Activated CD8-positive, alpha-beta memory T cell treated with anti-CD3 and anti-CD28 coated beads, Interleukin-2, amount 50 U/mL, for 24 hours (primary cell): ENCODE measurements around the gene CYP4X1.
"Not testable (repeated sequence)": the region's sequence is repeated elsewhere in the genome, so short reads cannot be mapped to it uniquely, and the experiment has no call there.

Experiments used
- DNase-seq: peaks from one replicate; pipeline ENCODE4 v3.0.0-alpha.2; 2020; ENCODE audit errors: extremely low read depth

The CYP4X1 gene, protein sequence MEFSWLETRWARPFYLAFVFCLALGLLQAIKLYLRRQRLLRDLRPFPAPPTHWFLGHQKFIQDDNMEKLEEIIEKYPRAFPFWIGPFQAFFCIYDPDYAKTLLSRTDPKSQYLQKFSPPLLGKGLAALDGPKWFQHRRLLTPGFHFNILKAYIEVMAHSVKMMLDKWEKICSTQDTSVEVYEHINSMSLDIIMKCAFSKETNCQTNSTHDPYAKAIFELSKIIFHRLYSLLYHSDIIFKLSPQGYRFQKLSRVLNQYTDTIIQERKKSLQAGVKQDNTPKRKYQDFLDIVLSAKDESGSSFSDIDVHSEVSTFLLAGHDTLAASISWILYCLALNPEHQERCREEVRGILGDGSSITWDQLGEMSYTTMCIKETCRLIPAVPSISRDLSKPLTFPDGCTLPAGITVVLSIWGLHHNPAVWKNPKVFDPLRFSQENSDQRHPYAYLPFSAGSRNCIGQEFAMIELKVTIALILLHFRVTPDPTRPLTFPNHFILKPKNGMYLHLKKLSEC

DNA sequence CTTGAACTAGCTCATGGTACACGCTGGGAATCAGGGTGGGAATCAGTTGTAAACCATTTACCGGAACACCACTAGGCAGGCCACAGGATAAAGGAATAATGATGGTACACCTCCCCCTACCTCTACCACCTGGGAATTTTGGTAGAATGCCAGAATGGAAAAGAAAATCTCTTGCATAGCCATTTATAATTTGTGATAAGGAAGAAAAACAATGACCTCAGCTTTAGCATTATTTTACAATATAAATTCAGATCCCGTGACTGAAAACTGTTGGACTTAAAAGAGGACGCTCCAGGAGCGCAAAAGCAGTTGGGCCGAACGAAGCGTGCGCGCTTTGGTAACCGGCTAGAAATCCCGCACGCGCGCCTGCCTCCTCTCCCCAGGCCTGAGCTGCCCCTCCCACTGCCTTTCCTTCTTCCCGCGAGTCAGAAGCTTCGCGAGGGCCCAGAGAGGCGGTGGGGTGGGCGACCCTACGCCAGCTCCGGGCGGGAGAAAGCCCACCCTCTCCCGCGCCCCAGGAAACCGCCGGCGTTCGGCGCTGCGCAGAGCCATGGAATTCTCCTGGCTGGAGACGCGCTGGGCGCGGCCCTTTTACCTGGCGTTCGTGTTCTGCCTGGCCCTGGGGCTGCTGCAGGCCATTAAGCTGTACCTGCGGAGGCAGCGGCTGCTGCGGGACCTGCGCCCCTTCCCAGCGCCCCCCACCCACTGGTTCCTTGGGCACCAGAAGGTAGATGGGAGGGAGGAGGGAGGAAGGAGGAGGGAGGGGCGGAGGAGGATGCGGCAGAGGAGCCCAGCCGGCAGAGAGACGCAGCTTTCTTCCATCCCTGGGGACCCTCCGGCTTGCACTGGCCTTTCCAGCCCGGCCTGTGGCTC is at the start of gene CYP4X1:
Gene CYP4X1 (plus strand): TSS at position 402 of the 873 bp plus-strand sequence. CDS start 149 bp downstream, at position 551.
- DNase-seq: no peak

DNA sequence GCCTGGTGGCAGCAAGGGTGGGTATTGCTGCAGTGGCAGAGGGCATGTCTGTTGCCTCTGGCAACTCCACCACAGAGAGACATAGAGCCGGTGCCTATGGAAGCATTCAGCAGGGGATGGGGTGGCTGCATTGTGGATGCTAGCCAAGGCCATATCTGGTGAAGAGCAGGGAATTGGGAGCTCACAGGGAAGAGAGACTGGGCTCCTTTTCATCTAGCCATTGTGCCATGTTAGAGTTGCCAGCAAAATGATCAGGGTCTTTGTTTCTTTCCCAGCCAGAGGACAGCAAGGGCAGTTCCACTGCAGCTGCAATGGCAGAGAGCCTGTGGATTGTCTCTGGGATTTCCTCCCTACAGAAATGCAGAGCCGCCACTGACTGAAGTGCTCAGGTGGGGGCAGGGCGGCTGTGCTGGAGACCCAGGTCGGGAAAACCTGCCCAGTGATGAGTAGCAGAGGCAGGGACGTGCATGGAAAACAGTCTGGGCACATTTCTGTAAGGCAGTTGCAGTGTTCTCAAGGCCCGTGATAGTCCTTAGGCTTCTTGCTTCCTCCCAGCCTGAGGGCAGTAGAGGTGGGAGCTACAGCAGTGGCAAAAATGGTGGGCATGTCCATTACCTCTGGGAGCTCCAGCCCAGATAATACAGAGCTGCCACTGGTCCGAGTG is 40.2 kb upstream of the CYP4X1 start:
- no peak for DNase-seq

DNA sequence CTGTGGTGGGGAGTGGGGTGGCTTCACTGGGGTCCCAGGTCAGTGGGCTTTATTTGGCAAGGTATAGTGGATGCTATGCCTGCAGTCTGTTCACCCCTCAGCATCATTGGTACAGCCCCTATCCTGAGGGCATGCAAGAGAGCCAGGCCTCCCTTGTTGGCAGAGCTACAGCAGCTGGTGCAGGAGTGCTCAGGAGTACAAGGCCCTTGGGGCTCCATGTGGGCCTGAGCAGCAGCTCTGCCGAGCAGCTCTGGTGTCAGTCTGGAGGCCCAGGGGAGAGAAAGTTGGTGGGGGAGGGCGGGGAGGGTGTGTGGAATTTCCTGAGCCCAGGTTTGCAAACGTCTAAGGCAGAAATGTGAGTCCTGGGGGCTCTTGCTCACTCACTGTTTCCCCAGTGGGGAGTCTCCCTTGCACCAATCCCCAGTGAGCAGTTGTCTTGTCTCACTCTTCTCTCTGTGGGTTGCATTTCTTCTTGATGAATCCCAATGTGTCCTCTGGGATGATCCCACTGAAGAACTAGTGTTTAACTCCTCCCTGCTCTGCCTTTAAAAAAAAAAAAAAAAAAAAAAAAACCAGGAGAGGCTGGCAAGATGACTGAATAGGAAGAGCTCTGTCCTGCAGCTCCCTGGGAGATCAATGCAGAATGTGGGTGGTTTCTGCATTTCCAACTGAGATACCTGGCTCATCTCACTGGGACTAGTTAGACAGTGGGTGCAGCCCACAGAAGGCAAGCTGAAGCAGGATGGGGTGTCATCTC is 39.5 kb upstream of the CYP4X1 start:
- no peak for DNase-seq

DNA sequence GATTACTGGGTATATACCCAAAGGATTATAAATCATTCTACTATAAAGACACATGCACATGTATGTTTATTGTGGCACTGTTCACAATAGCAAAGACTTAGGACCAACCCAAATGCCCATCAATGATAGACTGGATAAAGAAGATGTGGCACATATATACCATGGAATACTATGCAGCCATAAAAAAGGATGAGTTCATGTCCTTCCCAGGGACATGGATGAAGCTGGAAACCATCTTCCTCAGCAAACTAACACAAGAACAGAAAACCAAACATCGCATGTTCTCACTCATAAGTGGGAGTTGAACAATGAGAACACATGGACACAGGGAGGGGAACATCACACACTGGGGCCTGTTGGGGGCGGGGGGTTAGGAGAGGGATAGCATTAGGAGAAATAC is 32.9 kb upstream of the CYP4X1 start:
- not testable (repeated sequence) for DNase-seq

DNA sequence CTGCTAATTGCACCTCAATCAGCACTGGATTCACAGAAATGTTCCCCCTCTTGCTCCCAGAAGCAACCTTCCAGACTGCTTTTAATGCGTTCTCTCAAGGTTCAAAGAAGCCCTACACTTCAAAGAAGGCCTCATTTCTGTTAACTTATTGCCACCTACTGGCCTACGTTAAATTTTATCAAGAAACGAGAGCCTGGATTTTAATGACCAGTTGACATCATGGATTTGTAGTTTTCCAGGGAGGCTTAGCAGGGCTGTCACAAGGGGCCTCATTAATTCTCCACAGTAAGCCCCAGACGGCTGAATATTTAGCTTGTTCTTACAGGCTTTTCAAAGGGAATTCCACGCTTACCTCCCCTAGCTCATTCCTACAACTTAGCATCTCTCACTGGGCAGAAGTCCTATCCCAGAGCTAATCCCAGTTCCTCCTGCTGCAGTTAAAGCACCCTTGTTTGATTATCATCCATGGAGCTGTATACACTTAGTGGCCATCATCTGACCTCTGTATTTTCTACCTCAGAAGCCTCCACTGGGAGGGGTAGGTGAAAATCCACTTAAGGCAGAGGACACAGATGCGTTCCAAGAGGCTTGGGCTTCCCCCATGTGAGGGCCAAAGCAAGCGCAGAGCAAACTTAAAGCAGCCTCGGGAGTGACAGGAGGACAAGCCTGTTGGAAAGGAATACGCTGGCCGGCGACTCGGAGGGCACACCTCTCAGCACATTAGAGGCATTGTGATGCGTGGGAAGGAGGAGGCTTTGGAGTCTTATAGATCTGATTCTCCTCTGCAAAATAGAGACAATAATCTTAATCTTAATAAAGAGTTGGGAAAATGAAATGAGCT is 32.2 kb upstream of the CYP4X1 start:
- no peak for DNase-seq

DNA sequence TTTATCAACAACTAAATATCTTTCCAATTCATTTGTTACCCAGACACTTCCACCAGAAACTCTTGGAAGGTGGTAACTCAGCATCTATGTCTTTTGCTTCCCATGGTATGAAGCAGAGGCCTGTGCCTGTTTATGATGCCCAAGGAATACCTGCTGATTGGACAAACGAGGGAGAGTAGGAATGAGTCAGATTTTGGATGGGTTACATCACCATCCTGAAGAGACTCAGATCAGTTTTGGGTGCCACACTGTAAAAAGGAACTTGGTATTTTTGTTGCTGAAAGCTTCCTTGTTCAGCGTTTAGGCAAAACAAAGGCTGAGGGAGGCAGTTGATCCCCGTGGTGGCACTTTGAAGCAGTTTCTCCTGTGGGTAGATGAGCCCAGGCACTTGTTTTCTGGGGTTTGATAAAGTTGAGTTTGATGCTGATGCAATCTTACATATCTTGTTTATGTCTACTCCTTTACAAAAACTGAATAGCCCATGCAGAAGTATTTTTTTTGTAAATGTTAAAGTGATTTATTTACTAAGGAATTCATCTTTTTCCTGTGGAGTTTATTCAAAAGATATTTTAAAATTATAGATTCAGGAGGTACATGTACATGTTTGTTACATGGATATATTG is 26.7 kb upstream of the CYP4X1 start:
- DNase-seq: no peak

DNA sequence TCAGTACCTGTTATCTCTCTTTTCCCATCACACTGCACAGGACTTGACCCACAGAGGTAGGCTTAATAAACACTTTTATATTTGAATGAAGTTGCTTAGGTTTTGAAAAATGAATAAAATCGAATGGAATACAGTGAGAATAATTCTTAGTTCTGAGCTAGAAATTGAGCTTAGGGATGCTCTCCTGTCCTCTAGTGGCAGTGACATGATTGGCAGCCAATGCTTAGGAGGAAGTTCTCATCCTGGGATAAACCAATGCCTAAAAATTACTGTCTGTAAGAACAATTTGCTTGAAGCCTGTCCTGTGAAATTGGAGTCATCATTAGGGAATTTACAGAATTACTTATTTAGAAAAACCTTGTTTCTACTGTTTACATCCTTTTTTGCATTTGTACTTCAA is 21.3 kb upstream of the CYP4X1 start:
- DNase-seq: no peak

DNA sequence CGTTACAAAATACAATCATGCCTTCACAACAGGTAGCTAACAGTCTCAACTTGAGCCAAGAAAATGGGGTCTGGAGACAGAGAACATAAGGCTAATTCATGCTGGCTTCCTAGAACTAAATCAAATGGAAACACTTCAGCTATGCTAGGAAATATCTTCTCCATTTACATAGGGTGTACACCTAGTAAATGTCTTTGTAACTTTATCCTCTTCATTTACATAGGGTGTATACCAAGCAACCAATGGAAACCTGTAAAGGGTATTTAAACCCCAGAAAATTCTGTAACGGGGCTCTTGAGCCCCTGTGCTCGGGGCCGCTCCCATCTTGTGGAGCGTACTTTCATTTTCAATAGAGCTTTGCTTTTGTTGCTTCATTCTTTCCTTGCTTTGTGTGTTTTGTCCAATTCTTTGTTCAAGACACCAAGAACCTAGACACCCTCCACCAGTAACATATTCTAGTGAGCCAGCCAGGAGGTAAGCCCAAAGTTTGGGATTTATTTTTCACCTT is 19.5 kb upstream of the CYP4X1 start:
- DNase-seq: no peak

DNA sequence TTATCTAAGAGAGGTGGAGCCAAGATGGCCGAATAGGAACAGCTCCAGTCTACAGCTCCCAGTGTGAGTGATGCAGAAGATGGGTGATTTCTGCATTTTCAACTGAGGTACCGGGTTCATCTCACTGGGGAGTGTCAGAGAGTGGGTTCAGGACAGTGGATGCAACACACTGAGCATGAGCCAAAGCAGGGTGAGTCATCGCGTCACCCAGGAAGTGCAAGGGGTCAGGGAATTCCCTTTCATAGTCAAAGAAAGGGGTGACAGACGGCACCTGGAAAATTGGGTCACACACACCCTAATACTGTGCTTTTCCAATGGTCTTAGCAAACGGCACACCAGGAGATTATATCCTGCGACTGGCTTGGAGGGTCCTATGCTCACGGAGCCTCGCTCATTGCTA is 17.0 kb upstream of the CYP4X1 start:
- DNase-seq: not testable (repeated sequence)

DNA sequence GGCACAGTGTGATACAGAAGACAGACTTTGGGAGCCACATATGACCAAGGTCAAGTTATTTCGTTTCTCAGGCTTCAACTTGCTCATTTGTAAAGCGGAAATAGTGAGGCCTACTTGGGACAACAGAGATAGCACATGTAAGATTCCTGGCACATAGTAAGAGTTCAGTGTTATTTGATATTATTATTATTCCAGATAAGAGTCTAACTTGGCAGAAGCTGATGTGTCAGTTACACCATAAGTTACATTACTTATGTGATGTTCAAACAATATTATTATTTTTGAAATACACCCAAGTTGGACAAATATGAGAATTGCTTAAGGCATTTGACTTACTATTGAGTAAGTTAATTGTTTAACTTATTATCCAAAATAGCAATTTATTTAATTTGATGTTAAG is 10.2 kb upstream of the CYP4X1 start:
- no peak for DNase-seq

DNA sequence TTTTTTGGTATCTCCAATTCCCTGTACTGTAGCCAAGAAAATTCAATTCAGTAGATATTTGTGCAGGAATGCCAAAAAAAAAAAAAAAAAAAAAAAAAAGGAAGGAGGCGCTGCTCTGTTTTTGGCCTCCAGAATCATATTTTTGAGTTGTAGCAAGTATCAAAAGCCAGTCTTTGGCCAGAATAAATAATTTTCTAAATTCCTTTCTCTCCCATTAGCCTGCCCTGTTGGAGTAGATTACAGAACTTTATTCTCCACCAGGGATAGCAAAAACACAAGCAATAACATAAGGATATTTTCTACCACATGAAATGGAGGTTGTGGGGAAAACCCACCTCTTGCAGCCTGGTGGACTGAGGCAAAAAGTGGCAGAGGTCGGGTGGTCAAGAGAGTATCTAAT is 2.4 kb upstream of the CYP4X1 start:
- DNase-seq: no peak

DNA sequence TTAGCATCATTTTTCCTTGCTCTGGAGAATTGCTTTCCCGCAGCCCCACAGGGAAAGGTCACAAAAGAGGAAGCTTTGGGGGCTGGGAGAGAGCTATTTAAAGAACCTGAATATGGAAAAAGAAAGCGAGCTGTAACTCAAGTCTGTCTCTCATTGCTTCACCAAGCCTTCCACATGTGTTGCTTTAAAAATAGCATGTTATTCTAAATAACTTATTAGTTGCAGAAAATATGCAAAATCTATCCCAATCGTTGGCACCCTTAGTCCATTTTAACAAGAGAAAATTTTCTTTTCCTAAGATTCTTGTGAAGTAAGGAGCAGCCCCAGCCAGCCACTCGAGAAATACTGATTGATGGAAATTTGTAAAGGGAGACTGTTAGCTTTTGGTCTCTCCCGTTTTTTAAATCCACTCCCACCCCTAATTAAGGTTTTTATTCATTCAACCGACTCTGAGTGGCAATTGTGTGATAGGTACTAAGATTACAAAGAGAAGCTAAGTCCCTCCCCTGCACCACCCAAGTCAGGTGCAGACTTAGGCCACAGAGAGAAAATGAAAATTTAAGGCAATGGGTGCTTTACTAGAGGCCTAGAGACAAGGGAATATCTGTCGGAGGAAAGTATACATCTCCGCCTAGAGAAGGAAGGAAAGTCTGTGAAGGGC is 802 bp downstream of the CYP4X1 start:
- DNase-seq: no peak

DNA sequence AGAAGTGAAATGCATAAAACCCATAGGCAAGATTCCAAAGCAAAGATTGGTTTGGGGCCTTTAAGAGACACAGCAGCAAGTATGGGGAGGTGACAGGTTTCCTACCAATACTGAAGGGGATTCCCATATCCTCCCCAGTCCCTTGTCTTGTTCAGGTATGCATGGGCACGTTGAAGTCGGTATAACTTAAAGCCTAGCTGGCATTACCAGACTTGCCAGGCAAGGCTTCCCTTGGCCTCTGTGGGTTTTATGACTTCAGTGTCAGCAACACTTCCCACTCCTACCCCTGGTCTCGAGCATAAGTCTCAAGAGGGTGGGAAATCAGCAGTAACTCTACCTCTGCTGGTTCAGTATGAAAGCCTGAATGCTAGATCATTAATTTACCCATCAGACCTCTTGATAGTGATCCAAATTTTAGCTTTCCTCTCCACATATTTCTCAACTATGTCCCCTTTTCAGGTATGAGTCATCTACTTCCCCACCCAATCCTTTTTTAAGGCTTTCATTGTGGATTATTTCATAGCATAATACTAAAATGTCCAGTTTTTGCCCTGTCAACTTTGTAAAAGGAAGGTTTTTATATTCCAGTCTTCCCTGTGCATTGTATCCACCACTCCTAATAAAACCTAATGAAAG is 6.8 kb downstream of the CYP4X1 start:
- DNase-seq: no peak

DNA sequence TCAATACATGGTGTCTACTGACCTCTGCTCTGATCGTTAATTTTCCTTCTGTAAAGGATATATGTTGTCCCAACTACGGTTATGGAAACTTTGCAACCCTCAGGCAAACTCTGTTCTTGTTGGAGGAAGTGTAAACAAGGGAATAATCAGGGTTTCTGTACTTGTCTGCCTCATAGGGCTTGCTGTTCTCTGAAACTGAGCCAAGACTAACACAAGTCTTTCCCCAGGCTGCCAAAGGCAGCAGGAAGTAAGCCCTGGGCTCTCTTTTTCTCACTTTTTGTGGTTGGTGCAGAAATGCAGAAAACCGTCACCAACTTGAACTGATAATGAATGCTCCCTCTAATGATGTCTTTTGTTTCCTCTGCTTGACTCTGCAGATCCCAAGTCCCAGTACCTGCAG is 7.6 kb downstream of the CYP4X1 start:
- DNase-seq: no peak

DNA sequence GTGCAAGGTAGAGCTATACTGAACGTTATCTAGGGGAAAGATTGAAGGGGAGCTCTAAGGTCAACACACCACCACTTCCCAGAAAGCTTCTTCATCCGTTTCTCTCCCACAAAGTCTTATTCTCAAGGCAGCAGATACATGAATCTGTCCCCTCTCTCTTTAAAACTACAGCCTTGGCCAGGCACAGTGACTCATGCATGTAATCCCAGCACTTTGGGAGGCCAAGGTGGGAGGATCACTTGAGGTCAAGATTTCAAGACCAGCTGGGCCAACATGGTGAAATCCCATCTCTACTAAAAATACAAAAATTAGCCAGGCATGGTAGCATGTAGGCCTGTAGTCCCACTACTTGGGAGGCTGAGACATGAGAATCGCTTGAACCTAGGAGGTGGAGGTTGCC is 8.1 kb downstream of the CYP4X1 start:
- DNase-seq: no peak

DNA sequence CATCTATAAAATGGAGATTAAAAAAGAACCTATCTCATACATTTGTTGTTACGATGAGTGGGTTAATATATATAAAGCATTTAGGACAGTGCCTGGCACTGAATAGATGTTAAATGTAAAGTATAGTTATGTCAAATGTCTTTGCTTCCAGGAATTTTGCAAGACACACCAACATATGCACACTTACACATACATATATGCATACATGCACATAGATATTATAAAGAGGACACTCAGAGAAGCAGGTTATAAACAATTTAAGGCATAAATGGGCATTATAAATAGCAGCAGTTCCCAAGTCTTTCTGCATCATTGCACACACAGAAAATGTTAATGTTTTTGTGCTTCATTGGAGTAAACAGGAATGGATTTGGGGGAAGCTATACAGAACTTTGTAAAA is 13.3 kb downstream of the CYP4X1 start:
- no peak for DNase-seq

DNA sequence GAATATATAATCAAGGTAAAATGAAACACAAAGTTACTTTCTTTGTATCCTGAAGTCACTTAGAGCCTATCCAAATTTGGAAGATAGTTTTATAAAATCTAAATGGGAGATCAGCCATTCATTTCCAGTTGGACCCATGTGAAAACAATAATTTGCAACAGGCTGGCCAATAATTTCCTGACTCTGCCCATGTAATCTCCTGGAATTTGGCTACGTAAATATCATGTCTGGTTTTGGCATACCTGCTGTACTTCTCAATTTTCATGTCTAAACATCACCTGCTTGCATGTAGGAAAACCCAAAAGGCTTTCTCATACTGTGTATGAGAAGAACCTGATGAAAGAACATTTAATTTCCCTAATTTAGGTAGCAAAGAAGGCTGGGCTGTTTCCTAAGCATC is 35.9 kb downstream of the CYP4X1 start:
- no peak for DNase-seq

DNA sequence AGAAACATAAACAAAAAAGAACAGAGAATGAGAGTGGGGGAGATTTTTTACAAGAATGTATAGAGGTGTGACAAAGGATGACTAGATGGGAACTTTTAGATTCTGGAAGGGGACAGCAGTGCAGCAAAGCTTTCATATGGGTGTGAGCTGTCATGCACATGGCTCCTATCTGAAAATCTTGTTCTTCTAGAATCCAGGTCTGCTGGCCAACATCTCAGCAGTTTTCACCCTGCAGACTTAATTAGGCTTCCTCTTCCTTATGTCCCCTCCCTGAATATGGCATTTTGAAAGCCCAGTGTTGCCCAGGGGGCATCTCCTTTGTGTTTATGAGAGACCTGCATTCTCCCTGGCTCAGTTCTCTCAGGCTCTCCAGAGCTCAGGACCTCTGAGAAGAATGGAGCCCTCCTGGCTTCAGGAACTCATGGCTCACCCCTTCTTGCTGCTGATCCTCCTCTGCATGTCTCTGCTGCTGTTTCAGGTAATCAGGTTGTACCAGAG is 43.7 kb downstream of the CYP4X1 start, which contains the start of gene CYP4Z1:
Gene CYP4Z1 (plus strand): TSS at position 135 of the 498 bp plus-strand sequence. CDS start 260 bp downstream, at position 395.
- DNase-seq: no peak
